ENCODE data around the gene SUCO. TPM values are rescaled to one million over a fixed set of nuclear protein-coding genes. Genes with fewer than 3 reads are reported as not detected.

SUCO gene
- total RNA-seq, 1 experiment from 2014 or later = 50.3 TPM

GRCh38 chr1:172540635-172541034, 7.7 kb downstream of the SUCO start:
- Mint-ChIP-seq H3K4me3 (ENCODE audit: unreplicated experiment) (no peak overlapping the region), H3K27ac (ENCODE audit: unreplicated experiment) (peak overlapping the region; percentile 2), H3K36me3 (ENCODE audit: insufficient read depth, unreplicated experiment) (peaks cover 12% of the 10 kb centered on the region), H3K27me3 (ENCODE audit: insufficient read depth, unreplicated experiment) (no peaks in the 10 kb centered on the region), H3K4me1 (ENCODE audit: low read depth, unreplicated experiment) (peaks cover 32% of the 10 kb centered on the region), H3K9me3 (ENCODE audit: unreplicated experiment) (no peaks in the 10 kb centered on the region)
- no peaks in the 10 kb centered on the region for H3K9me3 ChIP-seq
- no peaks in the 10 kb centered on the region; the same call in 1 of the 2 replicates for H3K36me3 ChIP-seq (ENCODE audit: control insufficient read depth, insufficient read depth, low read length)
- DNase-seq = no peak
- no TSS peak for BruUV-seq (replicated peaks)
- no peak overlapping the region for H3K4me3 ChIP-seq (ENCODE audit: low read depth, low read length)
- ChIA-PET CTCF (no interaction called here), POLR2A (no interaction called here)
- intact Hi-C loops (cut with micrococcal nuclease; ENCODE audit: unreplicated experiment) = no loop called here
- no peaks in the 10 kb centered on the region for H3K27me3 ChIP-seq (replicated peaks; ENCODE audit: control insufficient read depth, insufficient read depth, low read length)
- H3K4me1 ChIP-seq = peaks cover 5% of the 10 kb centered on the region; the same call in 1 of the 2 replicates
- TF ChIP-seq CTCF (IDR thresholded peaks at IDR 0.05; ENCODE audit: insufficient read depth in 1 of 2, low read depth in 1 of 2, low read length in 1 of 2, severe bottlenecking in 1 of 2, unreplicated experiment in 1 of 2) = no peak

- Mint-ChIP-seq H3K27ac (ENCODE audit: unreplicated experiment) (no peak overlapping the region), H3K4me3 (ENCODE audit: unreplicated experiment) (no peak overlapping the region), H3K36me3 (ENCODE audit: insufficient read depth, unreplicated experiment) (peaks cover 5% of the 10 kb centered on the region), H3K27me3 (ENCODE audit: insufficient read depth, unreplicated experiment) (no peaks in the 10 kb centered on the region), H3K9me3 (ENCODE audit: unreplicated experiment) (no peaks in the 10 kb centered on the region), H3K4me1 (ENCODE audit: low read depth, unreplicated experiment) (peaks cover 22% of the 10 kb centered on the region)
- Histone ChIP-seq H3K4me1 (no peaks in the 10 kb centered on the region), H3K9me3 (no peaks in the 10 kb centered on the region), H3K36me3 (ENCODE audit: control insufficient read depth, insufficient read depth, low read length) (no peaks in the 10 kb centered on the region; the same call in 1 of the 2 replicates), H3K4me3 (ENCODE audit: low read depth, low read length) (no peak overlapping the region), H3K27me3 (replicated peaks; ENCODE audit: control insufficient read depth, insufficient read depth, low read length) (no peaks in the 10 kb centered on the region)
- ChIA-PET POLR2A (interaction anchor here (1.1 kb wide), 1 partner anchor 12 kb away, joined by 3 read pairs; the partner anchor contains the start of gene SUCO), CTCF (no interaction called here)
- intact Hi-C loops (cut with micrococcal nuclease; ENCODE audit: unreplicated experiment) = no loop called here
- TF ChIP-seq CTCF (IDR thresholded peaks at IDR 0.05; ENCODE audit: insufficient read depth in 1 of 2, low read depth in 1 of 2, low read length in 1 of 2, severe bottlenecking in 1 of 2, unreplicated experiment in 1 of 2) = no peak
- DNase-seq = no peak
- no TSS peak for BruUV-seq (replicated peaks)
Observed at GRCh38 chr1:172544481-172545104, 11.6 kb downstream of the SUCO start.

- intact Hi-C loops (cut with micrococcal nuclease; ENCODE audit: unreplicated experiment) = no loop called here
- no peaks in the 10 kb centered on the region for H3K27me3 ChIP-seq (replicated peaks; ENCODE audit: control insufficient read depth, insufficient read depth, low read length)
- no peaks in the 10 kb centered on the region; the same call in 1 of the 2 replicates for H3K36me3 ChIP-seq (ENCODE audit: control insufficient read depth, insufficient read depth, low read length)
- Mint-ChIP-seq H3K4me3 (ENCODE audit: unreplicated experiment) (no peak overlapping the region), H3K4me1 (ENCODE audit: low read depth, unreplicated experiment) (peaks cover 25% of the 10 kb centered on the region), H3K9me3 (ENCODE audit: unreplicated experiment) (no peaks in the 10 kb centered on the region), H3K27ac (ENCODE audit: unreplicated experiment) (no peak overlapping the region), H3K36me3 (ENCODE audit: insufficient read depth, unreplicated experiment) (peaks cover 5% of the 10 kb centered on the region), H3K27me3 (ENCODE audit: insufficient read depth, unreplicated experiment) (no peaks in the 10 kb centered on the region)
- no peak for TF ChIP-seq CTCF (IDR thresholded peaks at IDR 0.05; ENCODE audit: insufficient read depth in 1 of 2, low read depth in 1 of 2, low read length in 1 of 2, severe bottlenecking in 1 of 2, unreplicated experiment in 1 of 2)
- CTCF ChIA-PET = no interaction called here
- no peaks in the 10 kb centered on the region for H3K4me1 ChIP-seq
- no TSS peak for BruUV-seq (replicated peaks)
- no peak for DNase-seq
- no peak overlapping the region for H3K4me3 ChIP-seq (ENCODE audit: low read depth, low read length)
- no peaks in the 10 kb centered on the region for H3K9me3 ChIP-seq
- POLR2A ChIA-PET = interaction anchor here (1.1 kb wide), 1 partner anchor 13 kb away, joined by 3 read pairs; the partner anchor contains the start of gene SUCO
Observed at GRCh38 chr1:172545396-172546004, 12.6 kb downstream of the SUCO start.
